Aorta (tissue), 5 donors: ENCODE measurements around the gene GLT8D2. TPM values are rescaled to one million over a fixed set of nuclear protein-coding genes. Genes with fewer than 3 reads are reported as not detected.
A peak's percentile ranks its signal among the peaks of the same experiment; 100 is the strongest.

Experiments used
- ATAC-seq: fragments of 200-7000 bp; cut with Tn5 transposase; one replicate; pipeline ENCODE4 v1.9.1; 2022; ENCODE audit warnings: moderate library complexity; ENCODE audit not compliant: low FRiP score
- DNase-seq, 2 donors: peaks; one replicate each; pipeline ENCODE4 v3.0.0-alpha.2; 2020
- H3K27ac ChIP-seq, 2 donors: one replicate each; pipeline ENCODE4 v1.5.1; 2013; ENCODE audit warnings: low read length in 2 of 2, mild to moderate bottlenecking in 2 of 2, moderate library complexity in 2 of 2, control low read depth in 1 of 2, inconsistent platforms in 1 of 2, low read depth in 1 of 2
- H3K27me3 ChIP-seq, 2 donors: one replicate each; pipeline ENCODE4 v1.6.1; 2013; ENCODE audit warnings: control low read depth in 1 of 2, low read length in 1 of 2, mild to moderate bottlenecking in 1 of 2, moderate library complexity in 1 of 2; ENCODE audit not compliant: insufficient read depth in 2 of 2, control insufficient read depth in 1 of 2
- H3K36me3 ChIP-seq, 2 donors: one replicate each; pipeline ENCODE4 v1.6.1; 2013; ENCODE audit warnings: control low read depth in 1 of 2, low read length in 1 of 2, mild to moderate bottlenecking in 1 of 2; ENCODE audit not compliant: insufficient read depth in 2 of 2, control insufficient read depth in 1 of 2
- H3K4me1 ChIP-seq, 2 donors: one replicate each; pipeline ENCODE4 v1.6.1; 2013; ENCODE audit warnings: low read length in 2 of 2, control low read depth in 1 of 2, mild to moderate bottlenecking in 1 of 2, moderate library complexity in 1 of 2; ENCODE audit not compliant: insufficient read depth in 2 of 2, control insufficient read depth in 1 of 2
- H3K4me3 ChIP-seq, 2 donors: one replicate each; pipeline ENCODE4 v1.5.1; 2013; ENCODE audit warnings: low read length in 2 of 2, control low read depth in 1 of 2, mild to moderate bottlenecking in 1 of 2
- H3K9me3 ChIP-seq: one replicate; pipeline ENCODE4 v1.6.1; 2013; ENCODE audit warnings: mild to moderate bottlenecking, low read length; ENCODE audit not compliant: control insufficient read depth
- WGBS, 2 donors: extraction: QIAGEN DNeasy Blood & Tissue Kit; methylation state at CpG; one replicate each; pipeline ENCODE4 v1.1.7; 2013; 5-methylcytosine and 5-hydroxymethylcytosine counted together
- intact Hi-C, 2 donors: fragments of 100-400 bp; cut with DNase I; formaldehyde crosslinking; loops; one replicate each; pipeline versions ENCODE4 v1.14.2 to v1.15.0; 2022
- polyA plus RNA-seq, 2 donors: library from polyadenylated mRNA; stranded (reverse); fragments of 200-250 nt; gene quantifications; one replicate each; pipeline ENCODE4 v1.2.3, GENCODE V29; 2013
- total RNA-seq, 2 donors: library from RNA; stranded (reverse); fragmentation: NEBNext Ultra II Directional; extraction: Animal tissue kit (Norgen Biotek cat#: 25700); gene quantifications; one replicate each; pipeline ENCODE4 v1.2.1, GENCODE V29; 2021
- donor health status: healthy with polysubstance abuse.
- donor health status: Bipolar disorder and iron deficiency.
- donor health status: DM: no; HTN: no; CAD: no.
- donor health status: DM: no; HTN: no; CAD: no.
- donor health status: DM: yes; HTN: yes; CAD: no.

GLT8D2 gene
- total and polyA plus RNA-seq, 4 donors: 28.2 to 114 (median 47.5) TPM

DNA sequence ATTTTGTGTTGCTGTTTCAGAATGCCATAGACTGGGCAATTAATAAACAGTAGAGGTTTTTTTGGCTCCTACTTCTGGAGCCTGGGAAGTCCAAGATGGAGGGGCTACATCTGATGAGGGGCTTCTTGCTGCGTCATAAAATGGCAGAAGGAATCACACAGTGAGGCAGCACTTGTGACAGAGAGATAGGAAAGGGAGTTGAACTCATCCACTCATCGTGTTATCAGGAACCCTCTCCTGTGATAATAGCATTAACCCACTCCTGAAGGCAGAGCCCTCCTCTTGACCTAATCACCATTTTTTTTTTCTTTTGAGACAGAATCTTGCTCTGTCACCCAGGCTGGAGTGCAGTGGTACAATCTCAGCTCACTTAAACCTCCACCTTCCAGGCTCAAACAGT, 74.6 kb downstream of the GLT8D2 start:
- Histone ChIP-seq H3K27me3 (no peaks in the 10 kb centered on the region), H3K27ac (no peak overlapping the region), H3K36me3 (peaks cover 0 to 8% of the 10 kb centered on the region in 2 donors), H3K9me3 (no peaks in the 10 kb centered on the region), H3K4me1 (no peaks in the 10 kb centered on the region), H3K4me3 (no peak overlapping the region)
- no peak for DNase-seq
- intact Hi-C loops: no loop called here
- 87 to 96% methylated on average over 2 of the region's 2 CpGs for WGBS, 2 donors
- no peak for ATAC-seq

GRCh38 chr12:103973909-103974308, 76.1 kb downstream of the GLT8D2 start:
- Histone ChIP-seq H3K9me3 (no peaks in the 10 kb centered on the region), H3K27ac (no peak overlapping the region), H3K4me3 (no peak overlapping the region), H3K27me3 (no peaks in the 10 kb centered on the region), H3K4me1 (peaks cover 0 to 5% of the 10 kb centered on the region in 2 donors), H3K36me3 (peaks cover 0 to 4% of the 10 kb centered on the region in 2 donors)
- 41 to 52% methylated on average over 2 of the region's 2 CpGs for WGBS, 2 donors
- intact Hi-C loops: no loop called here
- no peak for DNase-seq
- no peak for ATAC-seq

- DNase-seq (no peak), ATAC-seq (no peak)
- Histone ChIP-seq H3K27ac (no peak overlapping the region), H3K27me3 (no peaks in the 10 kb centered on the region), H3K36me3 (peaks cover 0 to 3% of the 10 kb centered on the region in 2 donors), H3K4me1 (peaks cover 1 to 6% of the 10 kb centered on the region in 2 donors), H3K9me3 (no peaks in the 10 kb centered on the region), H3K4me3 (no peak overlapping the region)
- intact Hi-C loops: loop anchor here in 1 of 2 donors (5.0 to 10.0 kb wide), 2 partner anchors 75 to 93 kb away; partner anchors contain the start of gene HCFC2
- WGBS, 2 donors: 38 to 44% methylated on average over 2 of the region's 2 CpGs
These were observed 80.6 kb downstream of the GLT8D2 start for GRCh38 chr12:103969391-103969790.

GRCh38 chr12:103966736-103967135, 83.3 kb downstream of the GLT8D2 start:
- peak overlapping the region in 1 of 2 donors; percentile 6 for H3K27ac ChIP-seq
- no peaks in the 10 kb centered on the region for H3K36me3 ChIP-seq
- no peaks in the 10 kb centered on the region for H3K27me3 ChIP-seq
- DNase-seq: no peak
- peak overlapping the region; percentile 73 to 87 for H3K4me3 ChIP-seq
- WGBS, 2 donors: 6 to 7% methylated on average over 1 of the region's 1 CpG
- ATAC-seq: no peak
- no peaks in the 10 kb centered on the region for H3K9me3 ChIP-seq
- intact Hi-C loops: loop anchor here in 1 of 2 donors (5.0 to 10.0 kb wide), 2 partner anchors 78 to 96 kb away; partner anchors contain the start of gene HCFC2
- H3K4me1 ChIP-seq: peaks cover 2 to 9% of the 10 kb centered on the region in 2 donors

DNA sequence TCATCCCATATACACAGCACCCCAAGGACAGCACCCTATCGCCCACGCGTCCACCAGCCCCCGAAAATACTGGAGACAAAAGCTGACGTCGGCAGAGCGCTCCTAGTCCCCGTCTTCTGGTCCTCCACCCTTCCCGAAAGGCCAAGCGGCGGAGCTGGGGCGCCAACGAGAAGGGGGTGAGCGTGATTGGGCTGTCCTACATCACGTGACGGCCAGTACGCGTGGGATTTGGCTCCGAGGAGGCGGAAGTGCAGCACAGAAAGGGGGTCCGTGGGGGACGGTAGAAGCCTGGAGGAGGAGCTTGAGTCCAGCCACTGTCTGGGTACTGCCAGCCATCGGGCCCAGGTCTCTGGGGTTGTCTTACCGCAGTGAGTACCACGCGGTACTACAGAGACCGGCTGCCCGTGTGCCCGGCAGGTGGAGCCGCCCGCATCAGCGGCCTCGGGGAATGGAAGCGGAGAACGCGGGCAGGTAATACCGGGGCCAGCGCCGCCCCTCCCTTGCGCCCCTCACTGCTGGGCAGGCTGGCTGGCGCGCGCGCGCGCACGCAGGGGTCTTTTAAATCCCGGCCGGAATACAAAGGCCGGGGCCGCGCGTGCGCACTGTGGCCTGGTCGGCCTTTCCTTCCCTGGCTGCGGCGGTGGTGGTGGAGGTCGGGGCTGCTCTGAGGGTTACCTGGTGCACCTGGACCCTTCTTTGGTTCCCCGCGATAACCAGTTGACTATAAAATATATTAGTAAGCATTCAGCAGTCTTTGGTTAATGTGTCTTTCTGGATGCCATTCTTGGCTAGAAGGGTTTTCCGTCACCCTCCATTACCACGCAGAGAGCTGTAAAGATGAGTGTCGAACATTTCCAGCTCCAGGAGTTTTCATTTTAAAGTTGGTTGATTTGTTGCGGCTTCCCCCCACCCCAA, 84.1 kb downstream of the GLT8D2 start, which contains the start of gene TDG:
Gene TDG (plus strand): TSS at position 283 of the 915 bp plus-strand sequence. CDS start 166 bp downstream, at position 449.
- 4 to 6% methylated on average over 62 to 64 of the region's 64 CpGs for WGBS, 2 donors

GRCh38 chr12:103965255-103965589, 84.8 kb downstream of the GLT8D2 start:
- intact Hi-C loops: loop anchor here in 1 of 2 donors (5.0 to 10.0 kb wide), 2 partner anchors 80 to 97 kb away; partner anchors contain the start of gene HCFC2
- Histone ChIP-seq H3K4me3 (peak overlapping the region; percentile 79 to 97), H3K27me3 (no peaks in the 10 kb centered on the region), H3K4me1 (peaks cover 2 to 9% of the 10 kb centered on the region in 2 donors), H3K27ac (peak overlapping the region; percentile 78 to 90), H3K9me3 (no peaks in the 10 kb centered on the region), H3K36me3 (no peaks in the 10 kb centered on the region)
- DNase-seq: no peak
- no peak for ATAC-seq
- 0 to 1% methylated on average over 11 of the region's 11 CpGs for WGBS, 2 donors

More for the DNA sequence above, 84.1 kb downstream of the GLT8D2 start, which contains the start of gene TDG:
- DNase-seq: peak; percentile 99
- ATAC-seq: peak; percentile 99
- intact Hi-C loops: loop anchor here in 1 of 2 donors (5.0 to 10.0 kb wide), 2 partner anchors 79 to 96 kb away; partner anchors contain the start of gene HCFC2
- peak within 1 kb of the TSS; percentile 79 to 97 for H3K4me3 ChIP-seq
- H3K27me3 ChIP-seq: no peaks in the 10 kb centered on the region
- H3K4me1 ChIP-seq: peaks cover 2 to 9% of the 10 kb centered on the region in 2 donors
- peak within 1 kb of the TSS; percentile 78 to 93 for H3K27ac ChIP-seq
- H3K9me3 ChIP-seq: no peaks in the 10 kb centered on the region
- H3K36me3 ChIP-seq: no peaks in the 10 kb centered on the region

GRCh38 chr12:103964805-103965204, 85.2 kb downstream of the GLT8D2 start:
- H3K27ac ChIP-seq: peak overlapping the region in 1 of 2 donors; percentile 78
- H3K9me3 ChIP-seq: no peaks in the 10 kb centered on the region
- no peaks in the 10 kb centered on the region for H3K36me3 ChIP-seq
- peaks cover 2 to 9% of the 10 kb centered on the region in 2 donors for H3K4me1 ChIP-seq
- H3K4me3 ChIP-seq: peak overlapping the region; percentile 79 to 97
- no peaks in the 10 kb centered on the region for H3K27me3 ChIP-seq
- no peak for DNase-seq
- no peak for ATAC-seq
- intact Hi-C loops: loop anchor here in 1 of 2 donors (5.0 to 10.0 kb wide), 2 partner anchors 80 to 97 kb away; partner anchors contain the start of gene HCFC2
- WGBS, 2 donors: 1 to 9% methylated on average over 3 of the region's 3 CpGs

GRCh38 chr12:103962493-103962892, 87.5 kb downstream of the GLT8D2 start:
- H3K27ac ChIP-seq: no peak overlapping the region
- no peak for DNase-seq
- H3K4me1 ChIP-seq: peaks cover 2 to 4% of the 10 kb centered on the region in 2 donors
- ATAC-seq: no peak
- 5 to 27% methylated on average over 1 of the region's 1 CpG for WGBS, 2 donors
- intact Hi-C loops: loop anchor here in 1 of 2 donors (10.0 kb wide), 1 partner anchor 82 kb away; no protein-coding TSS in a partner anchor
- no peaks in the 10 kb centered on the region for H3K36me3 ChIP-seq
- H3K4me3 ChIP-seq: no peak overlapping the region
- no peaks in the 10 kb centered on the region for H3K9me3 ChIP-seq
- no peaks in the 10 kb centered on the region for H3K27me3 ChIP-seq
